NAMALWA (cell line): ENCODE measurements around the gene UGGT2.
A peak's percentile ranks its signal among the peaks of the same experiment; 100 is the strongest.

Experiments used
- DNase-seq: peaks from one replicate; pipeline ENCODE4 v3.0.0-alpha.2; 2015; ENCODE audit warnings: low spot score

Gene UGGT2, protein sequence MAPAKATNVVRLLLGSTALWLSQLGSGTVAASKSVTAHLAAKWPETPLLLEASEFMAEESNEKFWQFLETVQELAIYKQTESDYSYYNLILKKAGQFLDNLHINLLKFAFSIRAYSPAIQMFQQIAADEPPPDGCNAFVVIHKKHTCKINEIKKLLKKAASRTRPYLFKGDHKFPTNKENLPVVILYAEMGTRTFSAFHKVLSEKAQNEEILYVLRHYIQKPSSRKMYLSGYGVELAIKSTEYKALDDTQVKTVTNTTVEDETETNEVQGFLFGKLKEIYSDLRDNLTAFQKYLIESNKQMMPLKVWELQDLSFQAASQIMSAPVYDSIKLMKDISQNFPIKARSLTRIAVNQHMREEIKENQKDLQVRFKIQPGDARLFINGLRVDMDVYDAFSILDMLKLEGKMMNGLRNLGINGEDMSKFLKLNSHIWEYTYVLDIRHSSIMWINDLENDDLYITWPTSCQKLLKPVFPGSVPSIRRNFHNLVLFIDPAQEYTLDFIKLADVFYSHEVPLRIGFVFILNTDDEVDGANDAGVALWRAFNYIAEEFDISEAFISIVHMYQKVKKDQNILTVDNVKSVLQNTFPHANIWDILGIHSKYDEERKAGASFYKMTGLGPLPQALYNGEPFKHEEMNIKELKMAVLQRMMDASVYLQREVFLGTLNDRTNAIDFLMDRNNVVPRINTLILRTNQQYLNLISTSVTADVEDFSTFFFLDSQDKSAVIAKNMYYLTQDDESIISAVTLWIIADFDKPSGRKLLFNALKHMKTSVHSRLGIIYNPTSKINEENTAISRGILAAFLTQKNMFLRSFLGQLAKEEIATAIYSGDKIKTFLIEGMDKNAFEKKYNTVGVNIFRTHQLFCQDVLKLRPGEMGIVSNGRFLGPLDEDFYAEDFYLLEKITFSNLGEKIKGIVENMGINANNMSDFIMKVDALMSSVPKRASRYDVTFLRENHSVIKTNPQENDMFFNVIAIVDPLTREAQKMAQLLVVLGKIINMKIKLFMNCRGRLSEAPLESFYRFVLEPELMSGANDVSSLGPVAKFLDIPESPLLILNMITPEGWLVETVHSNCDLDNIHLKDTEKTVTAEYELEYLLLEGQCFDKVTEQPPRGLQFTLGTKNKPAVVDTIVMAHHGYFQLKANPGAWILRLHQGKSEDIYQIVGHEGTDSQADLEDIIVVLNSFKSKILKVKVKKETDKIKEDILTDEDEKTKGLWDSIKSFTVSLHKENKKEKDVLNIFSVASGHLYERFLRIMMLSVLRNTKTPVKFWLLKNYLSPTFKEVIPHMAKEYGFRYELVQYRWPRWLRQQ (N-terminal part only)

DNA sequence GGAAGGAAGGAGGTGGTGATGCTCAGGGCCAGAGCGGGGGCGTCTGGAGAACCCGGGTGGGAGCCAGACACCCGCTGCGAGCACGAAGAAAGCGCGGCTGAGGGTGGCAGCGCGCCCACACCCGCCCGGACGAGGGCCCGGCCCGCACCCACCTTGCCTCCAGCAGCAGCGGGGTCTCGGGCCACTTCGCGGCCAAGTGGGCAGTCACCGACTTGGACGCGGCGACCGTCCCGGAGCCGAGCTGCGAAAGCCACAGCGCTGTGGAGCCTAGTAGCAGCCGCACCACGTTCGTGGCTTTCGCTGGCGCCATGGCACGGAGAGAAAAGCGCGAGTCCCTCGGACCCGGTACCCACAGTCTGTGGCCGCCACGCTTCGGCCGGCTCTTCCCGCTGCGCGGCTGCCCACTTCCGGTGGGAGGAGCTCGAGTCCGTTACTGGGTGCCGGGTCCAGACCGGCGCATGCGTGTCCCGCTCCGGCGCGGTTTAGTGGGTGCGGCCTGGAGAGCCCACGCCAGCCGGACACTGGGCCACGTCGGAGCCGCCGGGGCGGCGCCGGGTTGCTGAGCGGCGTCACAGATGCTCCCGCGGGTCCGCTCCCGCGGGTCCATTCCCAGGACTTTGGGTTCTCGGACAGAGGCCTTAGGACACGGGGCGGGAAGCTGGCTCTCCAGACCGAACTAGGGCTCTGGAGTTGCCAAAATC is at the start of gene UGGT2:
UGGT2 (minus strand) TSS at position 399 of the 701 bp plus-strand sequence; CDS start at position 310, 89 bp downstream.
- DNase-seq = peak; percentile 86

DNA sequence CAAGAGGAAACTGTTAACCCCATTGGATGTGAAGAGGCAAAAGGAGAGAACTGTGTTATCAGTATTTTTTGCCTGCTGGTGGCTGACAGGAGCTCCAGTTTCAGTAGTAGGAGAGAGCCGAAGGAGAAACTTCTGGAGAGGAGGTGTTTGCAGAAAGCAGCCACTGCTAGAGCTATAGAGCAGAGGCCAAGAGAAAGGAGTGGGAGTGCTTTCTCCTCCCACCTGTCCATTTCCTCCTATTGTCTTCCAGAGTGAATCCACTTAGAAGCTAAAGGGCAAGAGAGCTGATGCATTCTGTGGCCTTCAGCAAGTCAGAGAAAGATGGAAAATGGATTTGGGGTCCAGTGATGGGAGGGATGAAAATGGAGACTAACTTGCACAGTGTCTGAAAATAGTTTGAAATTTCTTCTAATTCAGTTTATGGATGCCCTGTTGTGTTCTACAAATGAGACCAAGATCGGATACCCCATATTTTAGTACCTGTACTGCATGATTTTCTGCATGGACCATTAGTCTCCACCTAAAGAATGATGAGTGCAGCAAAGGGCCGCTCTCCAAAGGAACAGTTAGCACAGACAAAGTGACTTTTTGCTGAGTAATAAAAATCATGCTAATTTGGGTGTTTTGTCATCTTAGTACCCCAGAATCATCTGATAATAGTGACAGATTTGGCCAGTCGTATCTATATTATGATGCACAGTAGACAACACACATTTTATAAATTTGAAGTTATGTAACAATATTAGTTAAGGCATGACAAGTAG is 47.4 kb upstream of the UGGT2 start:
- no peak for DNase-seq

GRCh38 chr13:96093296-96094006 is 40.2 kb upstream of the UGGT2 start:
- DNase-seq = no peak

GRCh38 chr13:96091164-96092117 is 38.2 kb upstream of the UGGT2 start:
- DNase-seq = no peak

GRCh38 chr13:96090240-96091101 is 37.3 kb upstream of the UGGT2 start:
- DNase-seq = no peak

DNA sequence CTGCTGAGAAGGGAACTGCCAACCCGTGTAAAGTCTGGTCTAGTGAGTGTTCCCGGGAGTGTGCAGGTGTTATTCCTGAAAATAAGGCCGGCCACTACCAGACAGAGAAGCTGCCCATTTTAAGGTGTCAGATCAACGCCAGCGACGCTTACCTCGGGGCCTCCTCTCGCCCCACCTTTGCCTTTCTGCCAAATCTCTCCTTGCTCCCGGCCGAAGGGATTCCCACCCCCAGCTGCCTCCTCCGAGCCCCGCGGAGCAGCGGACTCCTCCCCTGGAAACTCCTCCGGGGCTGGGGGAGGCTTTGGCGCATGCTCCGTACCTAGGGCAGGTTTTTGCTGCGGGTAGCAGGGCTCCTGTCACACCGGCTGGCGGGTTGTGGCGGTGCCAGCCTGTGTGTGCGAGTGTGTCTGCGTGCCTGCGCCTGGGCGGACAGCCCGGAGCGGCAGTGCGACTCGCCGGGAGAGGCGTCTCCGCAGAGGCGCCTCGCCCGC is 36.6 kb upstream of the UGGT2 start, which contains the start of gene HS6ST3:
HS6ST3 (plus strand) TSS at position 359 of the 491 bp plus-strand sequence.
- no peak for DNase-seq

GRCh38 chr13:96089139-96089538 is 35.9 kb upstream of the UGGT2 start:
- no peak for DNase-seq

GRCh38 chr13:96086736-96087135 is 33.5 kb upstream of the UGGT2 start:
- no peak for DNase-seq

- no peak for DNase-seq
These were observed 29.4 kb upstream of the UGGT2 start for GRCh38 chr13:96082640-96083039.

- no peak for DNase-seq
These were observed 28.7 kb upstream of the UGGT2 start for GRCh38 chr13:96081888-96082287.

- no peak for DNase-seq
These were observed 27.5 kb upstream of the UGGT2 start for GRCh38 chr13:96080676-96081075.

DNA sequence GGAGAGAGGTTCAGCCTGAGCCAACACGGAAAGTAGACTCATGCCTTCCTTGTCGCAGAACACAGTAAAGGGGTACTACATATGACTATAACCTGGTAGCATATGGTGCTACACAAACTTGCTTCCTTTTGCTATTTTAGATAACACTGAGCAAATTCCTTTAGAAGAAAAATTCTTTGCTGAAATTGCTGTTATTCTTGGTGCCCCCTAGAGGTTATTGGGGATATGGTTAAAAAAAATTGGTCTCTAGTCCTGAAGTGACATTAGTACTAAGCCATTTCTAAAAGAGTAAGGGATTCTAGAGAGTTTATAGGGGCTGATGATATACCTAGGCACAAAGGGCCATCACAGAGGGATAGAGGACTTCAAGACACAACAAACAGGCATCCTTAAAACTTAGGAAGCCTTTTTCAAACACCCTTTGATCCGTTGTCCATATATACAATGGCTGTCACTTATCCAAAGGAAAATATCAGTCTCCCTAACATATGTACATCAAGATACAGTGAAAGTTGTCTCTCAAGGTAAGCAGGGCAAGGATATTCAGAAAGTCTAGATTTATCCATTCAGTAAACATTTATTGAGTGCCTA is 22.8 kb upstream of the UGGT2 start:
- DNase-seq = peak; percentile 64

- no peak for DNase-seq
These were observed 19.2 kb upstream of the UGGT2 start for GRCh38 chr13:96072392-96072791.

GRCh38 chr13:96071504-96071903 is 18.3 kb upstream of the UGGT2 start:
- DNase-seq = no peak

GRCh38 chr13:96068729-96069128 is 15.5 kb upstream of the UGGT2 start:
- DNase-seq = no peak

- DNase-seq = no peak
These were observed 12.6 kb upstream of the UGGT2 start for GRCh38 chr13:96065849-96066248.

GRCh38 chr13:96052656-96053002 is 572 bp downstream of the UGGT2 start:
- peak; percentile 71 for DNase-seq
